Natural killer cell (primary cell): Measurements from ENCODE around the gene OR1N1. TPM values are rescaled to one million over a fixed set of nuclear protein-coding genes. Genes with fewer than 3 reads are reported as not detected.
A peak's percentile ranks its signal among the peaks of the same experiment; 100 is the strongest.

Experiments
- ATAC-seq, 3 donors: fragments of 150-1000 bp in 2 of 3; fragments of 200-7000 bp in 1 of 3; cut with Tn5 transposase; 1 replicate in 1 of 3; 2 replicates in 2 of 3; pipeline ENCODE4 v1.10.0; 2021; ENCODE audit warnings: mild to moderate bottlenecking in 2 of 3, moderate library complexity in 2 of 3
- DNase-seq, 2 donors: peaks; one replicate each; pipeline versions ENCODE4 v3.0.0 to v3.0.0-alpha.2; 2013 to 2021; ENCODE audit warnings: mixed read lengths in 1 of 2
- H3K27ac ChIP-seq: one replicate; pipeline ENCODE4 v1.5.1; 2013; ENCODE audit warnings: mild to moderate bottlenecking, low read length
- H3K27me3 ChIP-seq: one replicate; pipeline ENCODE4 v1.6.1; 2013; ENCODE audit warnings: low read length; ENCODE audit not compliant: control insufficient read depth, insufficient read depth
- H3K36me3 ChIP-seq: one replicate; pipeline ENCODE4 v1.6.1; 2013; ENCODE audit warnings: low read length; ENCODE audit not compliant: control insufficient read depth, insufficient read depth
- H3K4me1 ChIP-seq: one replicate; pipeline ENCODE4 v1.6.1; 2013; ENCODE audit warnings: low read length; ENCODE audit not compliant: control insufficient read depth, insufficient read depth
- H3K4me3 ChIP-seq: one replicate; pipeline ENCODE4 v1.5.1; 2013; ENCODE audit warnings: low read length
- H3K9me3 ChIP-seq: one replicate; pipeline ENCODE4 v1.6.1; 2013; ENCODE audit warnings: low read length; ENCODE audit not compliant: control insufficient read depth, insufficient read depth
- H3K27ac Mint-ChIP-seq, 2 donors: one replicate each; pipeline ENCODE4 v1.8.0; 2022; ENCODE audit warnings: mild to moderate bottlenecking in 2 of 2, mixed read lengths in 2 of 2, moderate library complexity in 1 of 2
- H3K27me3 Mint-ChIP-seq, 2 donors: one replicate each; pipeline ENCODE4 v1.8.0; 2022; ENCODE audit warnings: low read depth in 2 of 2, mixed read lengths in 2 of 2
- H3K36me3 Mint-ChIP-seq: one replicate; pipeline ENCODE4 v1.8.0; 2022; ENCODE audit warnings: mixed read lengths
- H3K4me1 Mint-ChIP-seq, 2 donors: one replicate each; pipeline ENCODE4 v1.8.0; 2022; ENCODE audit warnings: mixed read lengths in 2 of 2
- H3K4me3 Mint-ChIP-seq: one replicate; pipeline ENCODE4 v1.8.0; 2022; ENCODE audit warnings: mild to moderate bottlenecking, moderate library complexity, mixed read lengths
- H3K9me3 Mint-ChIP-seq, 2 donors: one replicate each; pipeline ENCODE4 v1.8.0; 2022; ENCODE audit warnings: mixed read lengths in 2 of 2
- CTCF ChIP-seq: fragments of 200-600 bp; IDR thresholded peaks from one replicate; pipeline ENCODE4 v1.8.0; 2022; ENCODE audit warnings: antibody characterized with exemption
- WGBS: methylation state at CpG from one replicate; pipeline ENCODE4 v1.1.7; 2013; ENCODE audit warnings: missing lambda C conversion rate; ENCODE audit not compliant: insufficient coverage; 5-methylcytosine and 5-hydroxymethylcytosine counted together
- intact Hi-C: fragments of 100-400 bp; cut with micrococcal nuclease; formaldehyde crosslinking; loops from one replicate; pipeline ENCODE4 v1.14.2; 2022
- total RNA-seq, 4 donors: library from RNA; stranded (reverse); fragments of 120-200 nt in 1 of 4; gene quantifications; one replicate each; pipeline versions ENCODE4 v1.2.3 to v1.2.4, GENCODE V29; 2013 to 2022

OR1N1 gene
- total RNA-seq, 3 donors from 2014 or later (not counting 1 experiment from before 2014, with no cell fraction given) = not detected

DNA sequence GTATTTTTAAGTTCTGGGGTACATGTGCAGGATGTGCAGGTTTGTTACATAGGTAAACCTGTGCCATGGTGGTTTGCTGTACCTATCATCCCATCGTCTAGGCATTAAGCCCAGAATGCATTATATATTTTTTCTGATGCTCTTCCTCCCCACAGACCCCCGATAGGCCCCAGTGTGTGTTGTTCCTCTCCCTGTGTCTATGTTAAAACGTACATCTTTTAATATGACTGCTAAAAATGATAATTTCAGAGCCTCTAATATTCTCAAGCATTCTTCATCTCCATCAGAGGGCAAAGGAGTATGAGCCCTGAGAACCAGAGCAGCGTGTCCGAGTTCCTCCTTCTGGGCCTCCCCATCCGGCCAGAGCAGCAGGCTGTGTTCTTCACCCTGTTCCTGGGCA is 16.6 kb downstream of the OR1N1 start, which contains the start of gene OR1J2:
TSS of gene OR1J2 (plus strand) at position 301 of the 400 bp plus-strand sequence. CDS start at position 301, 0 bp downstream.
- no peaks in the 10 kb centered on the region for H3K4me1 ChIP-seq
- Mint-ChIP-seq H3K4me1 (peaks cover 0 to 3% of the 10 kb centered on the region in 2 donors), H3K27me3 (peaks cover 20 to 23% of the 10 kb centered on the region in 2 donors), H3K27ac (no peak within 1 kb of the TSS), H3K9me3 (no peaks in the 10 kb centered on the region), H3K36me3 (no peaks in the 10 kb centered on the region), H3K4me3 (no peak within 1 kb of the TSS)
- TF ChIP-seq CTCF = no peak
- H3K27me3 ChIP-seq = no peaks in the 10 kb centered on the region
- ATAC-seq (no peak), DNase-seq (no peak)
- no peaks in the 10 kb centered on the region for H3K9me3 ChIP-seq
- no peak within 1 kb of the TSS for H3K4me3 ChIP-seq
- intact Hi-C loops = no loop called here
- WGBS = 84% methylated on average over 6 of the region's 6 CpGs
- H3K27ac ChIP-seq = no peak within 1 kb of the TSS
- no peaks in the 10 kb centered on the region for H3K36me3 ChIP-seq

DNA sequence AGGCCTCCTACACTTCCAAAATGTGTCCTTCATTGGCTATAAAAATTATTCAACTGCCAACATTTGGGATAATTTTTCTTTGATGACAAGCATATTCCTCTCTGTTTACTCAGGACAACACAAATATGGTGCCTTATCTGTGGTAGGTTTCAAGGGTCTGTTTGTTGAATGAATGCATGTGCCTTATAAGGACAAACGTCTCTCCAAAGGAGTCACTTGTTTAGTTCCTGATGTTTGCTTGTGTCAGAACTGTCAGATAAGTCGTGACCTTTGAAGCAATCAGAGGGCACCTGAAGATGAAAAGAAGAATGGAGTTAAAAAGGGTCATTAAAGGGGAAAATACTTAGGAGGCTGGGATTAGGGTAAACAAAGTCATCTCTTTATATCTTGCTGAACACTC is 20.1 kb downstream of the OR1N1 start:
- intact Hi-C loops = no loop called here
- TF ChIP-seq CTCF = no peak
- Histone ChIP-seq H3K9me3 (no peaks in the 10 kb centered on the region), H3K27ac (no peak overlapping the region), H3K4me1 (no peaks in the 10 kb centered on the region), H3K4me3 (no peak overlapping the region), H3K27me3 (no peaks in the 10 kb centered on the region), H3K36me3 (no peaks in the 10 kb centered on the region)
- ATAC-seq (no peak), DNase-seq (no peak)
- 74% methylated on average over 2 of the region's 2 CpGs for WGBS
- H3K27me3 Mint-ChIP-seq = peaks cover 19 to 21% of the 10 kb centered on the region in 2 donors
- H3K4me1 Mint-ChIP-seq = peaks cover 0 to 3% of the 10 kb centered on the region in 2 donors
- no peak overlapping the region for H3K27ac Mint-ChIP-seq
- no peaks in the 10 kb centered on the region for H3K36me3 Mint-ChIP-seq
- H3K9me3 Mint-ChIP-seq = no peaks in the 10 kb centered on the region
- H3K4me3 Mint-ChIP-seq = no peak overlapping the region

GRCh38 chr9:122498883-122499288 is 28.2 kb downstream of the OR1N1 start:
- ATAC-seq = peak; percentile 68 to 88 (median 68)
- no peaks in the 10 kb centered on the region for H3K36me3 ChIP-seq
- no peaks in the 10 kb centered on the region for H3K9me3 ChIP-seq
- peak; percentile 70 for TF ChIP-seq CTCF
- peaks cover 17 to 43% of the 10 kb centered on the region in 2 donors for H3K27me3 Mint-ChIP-seq
- no peaks in the 10 kb centered on the region for H3K27me3 ChIP-seq
- intact Hi-C loops = no loop called here
- no peak overlapping the region for H3K4me3 ChIP-seq
- H3K4me3 Mint-ChIP-seq = no peak overlapping the region
- H3K27ac Mint-ChIP-seq = no peak overlapping the region
- no peaks in the 10 kb centered on the region for H3K4me1 ChIP-seq
- no peak overlapping the region for H3K27ac ChIP-seq
- no peaks in the 10 kb centered on the region for H3K4me1 Mint-ChIP-seq
- no peaks in the 10 kb centered on the region for H3K9me3 Mint-ChIP-seq
- peak in 1 of 2 donors; percentile 51 for DNase-seq
- no peaks in the 10 kb centered on the region for H3K36me3 Mint-ChIP-seq
- 60% methylated on average over 2 of the region's 2 CpGs for WGBS

DNA sequence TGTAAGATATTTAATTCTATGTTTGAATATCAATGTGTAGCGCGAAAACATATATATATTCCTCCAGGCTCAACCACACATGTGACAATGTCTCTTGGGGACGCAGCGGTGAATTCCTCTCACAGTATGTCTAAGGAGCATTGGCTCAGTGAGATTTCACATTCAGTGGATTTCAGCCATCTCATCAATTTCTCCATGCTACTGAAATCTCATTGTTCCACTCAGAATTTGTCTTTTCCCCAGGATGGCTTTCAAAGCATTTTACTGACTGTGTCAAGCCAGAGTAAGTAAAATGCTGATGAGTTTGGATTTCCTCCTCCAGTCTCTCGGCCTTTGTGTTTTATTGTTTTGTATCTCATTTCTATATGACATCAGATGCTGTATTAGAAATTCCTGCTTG is 48.0 kb downstream of the OR1N1 start:
- H3K4me1 Mint-ChIP-seq = no peaks in the 10 kb centered on the region
- TF ChIP-seq CTCF = no peak
- Histone ChIP-seq H3K4me3 (no peak overlapping the region), H3K27me3 (no peaks in the 10 kb centered on the region), H3K27ac (no peak overlapping the region), H3K36me3 (no peaks in the 10 kb centered on the region), H3K4me1 (no peaks in the 10 kb centered on the region), H3K9me3 (no peaks in the 10 kb centered on the region)
- H3K27ac Mint-ChIP-seq = no peak overlapping the region
- H3K4me3 Mint-ChIP-seq = no peak overlapping the region
- no peaks in the 10 kb centered on the region for H3K36me3 Mint-ChIP-seq
- DNase-seq (no peak), ATAC-seq (no peak)
- H3K27me3 Mint-ChIP-seq = peaks cover 37 to 67% of the 10 kb centered on the region in 2 donors
- H3K9me3 Mint-ChIP-seq = no peaks in the 10 kb centered on the region
- intact Hi-C loops = no loop called here
- 94% methylated on average over 4 of the region's 5 CpGs for WGBS
